Spleen (tissue), 3 donors: ENCODE results near the gene TNFSF12.

Experiments used
- POLR2A ChIP-seq, 3 donors: fragments of 450-650 bp; IDR thresholded peaks; one replicate each; pipeline ENCODE4 v1.5.1; 2017; ENCODE audit warnings: antibody characterized with exemption in 3 of 3, mild to moderate bottlenecking in 1 of 3
- POLR2AphosphoS5 ChIP-seq, 3 donors: sonication (generic); formaldehyde crosslinking; IDR thresholded peaks; one replicate each; pipeline ENCODE4 v1.5.1; 2017; ENCODE audit warnings: antibody characterized with exemption in 3 of 3

DNA sequence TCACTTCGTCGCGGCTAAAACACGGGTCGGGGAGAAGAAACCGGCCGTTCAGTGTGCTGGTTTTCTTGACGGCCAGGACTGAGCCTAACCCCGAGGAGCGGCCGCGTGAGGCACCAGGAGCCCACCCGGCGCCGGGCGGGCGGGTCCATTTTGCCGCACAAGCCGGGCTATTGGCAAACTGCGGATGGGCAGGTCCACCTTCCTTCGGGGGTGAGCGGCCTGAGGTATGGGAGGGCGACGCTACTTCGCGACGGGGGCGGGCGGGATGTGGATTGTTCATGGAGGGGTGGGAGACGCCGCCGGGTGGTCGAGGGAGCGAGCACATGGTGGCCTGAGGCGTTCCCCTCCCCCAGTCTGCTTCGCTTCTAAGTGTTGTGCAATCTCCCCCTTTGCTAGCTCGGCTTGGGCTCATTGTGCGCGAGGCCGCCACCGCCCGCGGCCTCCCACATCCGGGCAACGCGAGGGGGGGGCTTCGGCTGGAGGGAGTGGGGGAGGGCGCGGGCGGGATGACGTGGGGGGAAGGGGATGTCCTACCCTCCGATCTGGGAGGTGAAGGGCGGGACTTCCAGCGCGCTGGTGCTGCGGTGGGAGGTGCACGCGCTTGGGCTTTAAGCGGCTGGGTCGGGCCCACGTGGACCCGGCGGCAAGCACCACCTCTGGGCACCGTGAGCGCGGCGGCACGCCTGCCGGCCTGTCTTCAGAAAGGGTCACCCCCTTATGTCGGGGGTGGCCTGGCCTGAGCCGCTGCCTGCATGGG lies 24.6 kb downstream of the TNFSF12 start:
- TF ChIP-seq POLR2AphosphoS5 (IDR thresholded peaks at IDR 0.05) = peak; percentile 91 to 95 (median 93)
- peak in 1 of 3 donors; percentile 49 for TF ChIP-seq POLR2A (IDR thresholded peaks at IDR 0.05)
